ENCODE data around the gene ACADM.
"Not testable (repeated sequence)": the region's sequence is repeated elsewhere in the genome, so short reads cannot be mapped to it uniquely, and the experiment has no call there.

ACADM gene

GRCh38 chr1:75742047-75742625 is 17.6 kb downstream of the ACADM start:
- DNase-seq, result no peak

GRCh38 chr1:75745276-75745675 is 20.8 kb downstream of the ACADM start:
- no peak for DNase-seq

GRCh38 chr1:75757210-75757609 is 32.7 kb downstream of the ACADM start:
- not testable (repeated sequence) for DNase-seq

GRCh38 chr1:75758543-75758942 is 34.0 kb downstream of the ACADM start:
- DNase-seq, result not testable (repeated sequence)

GRCh38 chr1:75764057-75764655 is 39.6 kb downstream of the ACADM start:
- DNase-seq, result no peak

GRCh38 chr1:75765697-75766355 is 41.3 kb downstream of the ACADM start:
- no peak for DNase-seq

- no peak for DNase-seq
Measured at GRCh38 chr1:75768016-75768415, 43.5 kb downstream of the ACADM start.

- no peak for DNase-seq
Measured at GRCh38 chr1:75770761-75771160, 46.3 kb downstream of the ACADM start.

GRCh38 chr1:75771978-75772377 is 47.5 kb downstream of the ACADM start:
- no peak for DNase-seq

GRCh38 chr1:75777812-75778211 is 53.3 kb downstream of the ACADM start:
- DNase-seq, result not testable (repeated sequence)

- not testable (repeated sequence) for DNase-seq
Measured at GRCh38 chr1:75778694-75779093, 54.2 kb downstream of the ACADM start.

GRCh38 chr1:75780183-75780582 is 55.7 kb downstream of the ACADM start:
- DNase-seq, result not testable (repeated sequence)

GRCh38 chr1:75783920-75784319 is 59.4 kb downstream of the ACADM start:
- DNase-seq, result not testable (repeated sequence)

- no peak for DNase-seq
Measured at GRCh38 chr1:75785320-75785982, 60.9 kb downstream of the ACADM start.

GRCh38 chr1:75785983-75786853 is 61.7 kb downstream of the ACADM start, which contains the start of gene RABGGTB:
RABGGTB (plus strand) TSS chr1:75786256; CDS start chr1:75786272, 16 bp downstream.
- peak; percentile 94 for DNase-seq

GRCh38 chr1:75786901-75787493 is 62.5 kb downstream of the ACADM start:
- no peak for DNase-seq

GRCh38 chr1:75787524-75787923 is 63.0 kb downstream of the ACADM start:
- no peak for DNase-seq

GRCh38 chr1:75789988-75790387 is 65.5 kb downstream of the ACADM start:
- DNase-seq, result no peak

- no peak for DNase-seq
Measured at GRCh38 chr1:75791022-75791421, 66.5 kb downstream of the ACADM start.

GRCh38 chr1:75792091-75792490 is 67.6 kb downstream of the ACADM start:
- no peak for DNase-seq

- no peak for DNase-seq
Measured at GRCh38 chr1:75794382-75794781, 69.9 kb downstream of the ACADM start.

- DNase-seq, result no peak
Measured at GRCh38 chr1:75795703-75796193, 71.2 kb downstream of the ACADM start.
